K562 (cell line): ENCODE results near the gene PITPNC1. TPM values are rescaled to one million over a fixed set of nuclear protein-coding genes. Genes with fewer than 3 reads are reported as not detected.

Experiments used
- ATAC-seq: fragments of 200-7000 bp; cut with Tn5 transposase; 3 replicates; pipeline ENCODE4 v1.9.1; 2020; ENCODE audit warnings: moderate library complexity
- BruUV-seq: library from RNA; stranded (reverse); fragments of 400-500 nt; replicated peaks from 2 replicates; lab custom pipeline; 2021; lab: Mats Ljungman, UMichigan
- CTCF ChIA-PET: fragments of 300-600 bp; formaldehyde crosslinking; extraction: SDS; loops from one replicate; lab custom pipeline; 2021; ENCODE audit warnings: low intra/inter-chr PET ratio; lab: Yijun Ruan, JAX
- POLR2A ChIA-PET: fragments of 300-600, 350-650 bp; sonication (Branson Sonifier 250); formaldehyde crosslinking; extraction: SDS; loops from one replicate; lab custom pipeline; 2021; ENCODE audit warnings: antibody characterized with exemption, inconsistent platforms; lab: Yijun Ruan, JAX
- DNase-seq, 4 experiments: peaks; one replicate each; pipeline versions ENCODE4 v3.0.0 to v3.0.0-alpha.2; 2011 to 2018; ENCODE audit warnings: low spot score in 3 of 4, mixed read lengths in 3 of 4; ENCODE audit errors: extremely low read depth in 1 of 4
- FAIRE-seq: peaks from 2 replicates; lab custom pipeline; 2011; peaks lifted over from hg19 to GRCh38; lab: Jason Lieb, UNC
- H2AFZ ChIP-seq: 2 replicates; pipeline ENCODE4 v1.6.0; 2011; ENCODE audit warnings: low read depth, low read length, control low read depth, inconsistent platforms
- H3K27ac ChIP-seq: fragments of 200-600 bp; 3 replicates; pipeline ENCODE4 v1.8.0; 2011; ENCODE audit warnings: low read depth, mild to moderate bottlenecking, control low read depth, inconsistent platforms, low read length, moderate library complexity, mixed read lengths; ENCODE audit errors: extremely low read depth
- H3K27me3 ChIP-seq, 2 experiments: fragments of 300-600 bp in 1 of 2; 2 replicates in 1 of 2; 3 replicates in 1 of 2; pipeline versions ENCODE4 v1.6.0 to v1.8.0; 2011; ENCODE audit warnings: inconsistent platforms in 2 of 2, low read length in 2 of 2, mild to moderate bottlenecking in 1 of 2, mixed read lengths in 1 of 2, moderate library complexity in 1 of 2; ENCODE audit not compliant: control insufficient read depth in 2 of 2, insufficient read depth in 2 of 2
- H3K36me3 ChIP-seq: fragments of 300-600 bp; 3 replicates; pipeline ENCODE4 v1.8.0; 2011; ENCODE audit warnings: mild to moderate bottlenecking, low read length, inconsistent platforms; ENCODE audit not compliant: control insufficient read depth, insufficient read depth
- H3K4me1 ChIP-seq, 2 experiments: fragments of 200-600 bp in 1 of 2; replicated peaks in 1 of 2; 2 replicates in 1 of 2; 3 replicates in 1 of 2; pipeline versions ENCODE4 v1.5.1 to v1.8.0; 2011; ENCODE audit warnings: inconsistent platforms in 2 of 2, low read length in 2 of 2, mild to moderate bottlenecking in 1 of 2, mixed read lengths in 1 of 2, moderate library complexity in 1 of 2; ENCODE audit not compliant: control insufficient read depth in 2 of 2, insufficient read depth in 2 of 2
- H3K4me2 ChIP-seq: 2 replicates; pipeline ENCODE4 v1.6.1; 2011; ENCODE audit warnings: low read length, control low read depth, inconsistent platforms, mixed read lengths; ENCODE audit not compliant: insufficient read depth
- H3K4me3 ChIP-seq: fragments of 200-600 bp; sonication (generic), shearing (Covaris generic); 2 replicates; pipeline ENCODE4 v1.5.1; 2016; ENCODE audit warnings: control low read depth, inconsistent platforms
- H3K79me2 ChIP-seq: fragments of 200-600 bp; 3 replicates; pipeline ENCODE4 v1.8.0; 2011; ENCODE audit warnings: low read length, inconsistent platforms; ENCODE audit not compliant: control insufficient read depth, insufficient read depth
- H3K9ac ChIP-seq, 2 experiments: 2 replicates each; pipeline versions ENCODE4 v1.6.0 to v1.6.1; 2011; ENCODE audit warnings: low read depth in 2 of 2, low read length in 2 of 2, control low read depth in 1 of 2, inconsistent platforms in 1 of 2, mild to moderate bottlenecking in 1 of 2, mixed read lengths in 1 of 2; ENCODE audit not compliant: insufficient read depth in 1 of 2
- H3K9me1 ChIP-seq: one replicate; pipeline ENCODE4 v1.6.0; 2011; ENCODE audit warnings: inconsistent platforms, mild to moderate bottlenecking, low read length, moderate library complexity; ENCODE audit not compliant: control insufficient read depth, insufficient read depth
- H3K9me3 ChIP-seq: replicated peaks from 2 replicates; pipeline ENCODE4 v1.5.1; 2011; ENCODE audit warnings: low read depth, low read length, inconsistent platforms; ENCODE audit not compliant: control insufficient read depth, insufficient read depth
- H4K20me1 ChIP-seq: replicated peaks from 2 replicates; pipeline ENCODE4 v1.6.1; 2011; ENCODE audit warnings: low read length, inconsistent platforms, mixed read lengths; ENCODE audit not compliant: control insufficient read depth, insufficient read depth
- FOXJ3 ChIP-seq: sonication (generic); formaldehyde crosslinking; IDR thresholded peaks from 2 replicates; pipeline ENCODE4 v1.4.0; 2020; ENCODE audit warnings: mild to moderate bottlenecking, missing genetic modification reagents
- ZC3H11A ChIP-seq: IDR thresholded peaks from 2 replicates; pipeline ENCODE4 v1.6.1; 2012; ENCODE audit warnings: low read depth, low read length, improper control_type of control experiment
- WGBS: fragments of 100-300 bp; shearing (Covaris generic); methylation state at CpG from one replicate; pipeline ENCODE4 v1.1.6; 2016; ENCODE audit warnings: low coverage, mixed read lengths; ENCODE audit not compliant: insufficient coverage; ENCODE audit errors: missing lambda C conversion rate; 5-methylcytosine and 5-hydroxymethylcytosine counted together
- in situ Hi-C: fragments of 300-500 bp; cut with MboI; formaldehyde crosslinking; loops from 4 replicates; pipeline ENCODE4 v1.15.0; 2018; ENCODE audit warnings: inconsistent platforms, mixed read lengths
- intact Hi-C: fragments of 100-400 bp; cut with micrococcal nuclease; formaldehyde crosslinking; loops from 2 replicates; pipeline ENCODE4 v1.14.2; 2022
- polyA plus RNA-seq, 8 experiments: library from polyadenylated mRNA; depleted of rRNA in 4 of 8; stranded (reverse) in 5 of 8; unstranded in 3 of 8; fragments of >200 nt; fragmentation: Nextera tagmentation in 2 of 8; fragmentation: Illumina TruSeq in 1 of 8; extraction: Ambion mirVana in 2 of 8; extraction: Trizol in 1 of 8; gene quantifications; 2 replicates each; pipeline versions ENCODE4 v1.2.1 to v1.2.3, GENCODE V29; 2011 to 2014; ENCODE audit warnings: inconsistent platforms in 1 of 8, missing spikeins in 1 of 8
- total RNA-seq, 7 experiments: library from RNA; depleted of rRNA in 6 of 7; stranded (reverse); fragments of >200 nt in 6 of 7; fragmentation: Illumina TruSeq in 2 of 7; extraction: Trizol in 2 of 7; gene quantifications; 2 replicates each; pipeline versions ENCODE4 v1.2.1 to v1.2.3, GENCODE V29; 2011 to 2021; ENCODE audit warnings: low replicate concordance in 1 of 7
- TF ChIP-seq, protein P1 (sequence below): fragments of 450-650 bp; IDR thresholded peaks from 2 replicates; pipeline ENCODE4 v1.6.1; 2016; ENCODE audit warnings: antibody characterized with exemption
- TF ChIP-seq, protein P2 (sequence below): fragments of 250-450 bp; sonication (Bioruptor Pico); IDR thresholded peaks from 2 replicates; pipeline ENCODE4 v1.5.0; 2021

PITPNC1 gene
- total and polyA plus RNA-seq, 9 of the 15 experiments (the other 6 are each of a cell fraction or from before 2014, with no cell fraction given), result 0.11 to 1.1 (median 0.65) TPM

DNA sequence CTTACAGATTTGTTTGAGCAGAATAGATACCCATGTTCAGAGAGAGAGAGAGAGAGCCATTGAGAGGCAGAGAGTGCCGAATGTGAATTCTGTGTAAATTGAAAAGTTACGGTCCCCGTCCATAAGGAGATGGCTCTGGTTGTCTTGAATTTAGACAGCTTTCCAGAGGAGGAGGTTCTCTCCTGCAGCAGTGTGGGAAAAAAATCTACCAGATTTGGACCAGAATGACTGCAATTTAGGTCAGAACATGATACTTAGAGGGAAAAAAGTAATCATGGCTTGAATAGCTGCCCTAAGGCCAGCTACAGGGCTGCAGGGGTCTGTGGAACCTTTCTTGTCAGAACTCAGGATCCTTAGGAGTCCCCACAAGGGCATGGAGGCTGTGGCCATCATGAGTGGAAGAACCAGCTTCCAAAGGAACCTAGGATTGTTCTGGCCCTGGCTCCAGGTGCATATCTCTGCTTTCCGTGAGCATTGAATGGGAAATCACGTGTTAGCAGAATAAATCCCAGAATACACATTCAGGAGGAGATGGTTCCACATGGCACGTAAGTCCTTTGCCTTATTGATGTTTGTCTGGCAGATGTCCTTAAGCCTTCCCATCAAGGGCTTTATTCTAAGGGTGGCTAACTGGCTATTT, 13.0 kb downstream of the PITPNC1 start:
- Histone ChIP-seq H3K4me1 (no peaks in the 10 kb centered on the region), H3K27ac (no peak overlapping the region), H3K27me3 (peaks cover 22 to 25% of the 10 kb centered on the region in 2 experiments), H3K4me3 (no peak overlapping the region), H3K9ac (no peak overlapping the region), H3K79me2 (no peaks in the 10 kb centered on the region), H3K9me3 (peaks cover under 1% of the 10 kb centered on the region; the same call in 1 of the 2 replicates), H3K9me1 (no peaks in the 10 kb centered on the region), H4K20me1 (no peaks in the 10 kb centered on the region), H3K4me2 (no peak overlapping the region), H2AFZ (no peak overlapping the region), H3K36me3 (no peaks in the 10 kb centered on the region)
- WGBS, result 4% methylated on average over 6 of the region's 6 CpGs
- TF ChIP-seq, protein P1, sequence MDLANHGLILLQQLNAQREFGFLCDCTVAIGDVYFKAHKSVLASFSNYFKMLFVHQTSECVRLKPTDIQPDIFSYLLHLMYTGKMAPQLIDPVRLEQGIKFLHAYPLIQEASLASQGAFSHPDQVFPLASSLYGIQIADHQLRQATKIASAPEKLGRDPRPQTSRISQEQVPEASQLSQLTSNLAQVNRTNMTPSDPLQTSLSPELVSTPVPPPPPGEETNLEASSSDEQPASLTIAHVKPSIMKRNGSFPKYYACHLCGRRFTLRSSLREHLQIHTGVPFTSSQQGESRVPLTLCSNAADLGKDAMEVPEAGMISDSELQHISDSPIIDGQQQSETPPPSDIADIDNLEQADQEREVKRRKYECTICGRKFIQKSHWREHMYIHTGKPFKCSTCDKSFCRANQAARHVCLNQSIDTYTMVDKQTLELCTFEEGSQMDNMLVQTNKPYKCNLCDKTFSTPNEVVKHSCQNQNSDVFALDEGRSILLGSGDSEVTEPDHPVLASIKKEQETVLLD, result no peak
- TF ChIP-seq ZC3H11A, result no peak
- TF ChIP-seq, protein P2, sequence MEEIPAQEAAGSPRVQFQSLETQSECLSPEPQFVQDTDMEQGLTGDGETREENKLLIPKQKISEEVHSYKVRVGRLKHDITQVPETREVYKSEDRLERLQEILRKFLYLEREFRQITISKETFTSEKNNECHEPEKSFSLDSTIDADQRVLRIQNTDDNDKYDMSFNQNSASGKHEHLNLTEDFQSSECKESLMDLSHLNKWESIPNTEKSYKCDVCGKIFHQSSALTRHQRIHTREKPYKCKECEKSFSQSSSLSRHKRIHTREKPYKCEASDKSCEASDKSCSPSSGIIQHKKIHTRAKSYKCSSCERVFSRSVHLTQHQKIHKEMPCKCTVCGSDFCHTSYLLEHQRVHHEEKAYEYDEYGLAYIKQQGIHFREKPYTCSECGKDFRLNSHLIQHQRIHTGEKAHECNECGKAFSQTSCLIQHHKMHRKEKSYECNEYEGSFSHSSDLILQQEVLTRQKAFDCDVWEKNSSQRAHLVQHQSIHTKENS, result no peak
- TF ChIP-seq FOXJ3 (CRISPR knock-in tag), result no peak
- ChIA-PET POLR2A (interaction anchor here (0.6 kb wide), 1 partner anchor 27 kb away, joined by 3 read pairs; no protein-coding TSS in a partner anchor), CTCF (no interaction called here)
- ATAC-seq (no peak), DNase-seq (no peak), FAIRE-seq (no peak)
- in situ Hi-C loops (loop anchor here (25.0 kb wide), 1 partner anchor 297 kb away; no protein-coding TSS in a partner anchor), intact Hi-C loops (no loop called here)
- BruUV-seq, result no TSS peak
